Mucosa of descending colon (tissue), 3 donors: ENCODE data around the gene JAZF1. TPM values are rescaled to one million over a fixed set of nuclear protein-coding genes. Genes with fewer than 3 reads are reported as not detected.

Experiments used
- ATAC-seq: fragments of 200-7000 bp; cut with Tn5 transposase; one replicate; pipeline ENCODE4 v1.9.1; 2020; ENCODE audit warnings: mild to moderate bottlenecking, moderate library complexity
- DNase-seq, 3 donors: peaks; one replicate each; pipeline ENCODE4 v3.0.0-alpha.2; 2020
- H3K36me3 ChIP-seq: fragments of 200-600 bp; one replicate; pipeline ENCODE4 v1.8.0; 2021; ENCODE audit warnings: low read depth, mild to moderate bottlenecking
- H3K4me1 ChIP-seq: fragments of 200-600 bp; one replicate; pipeline ENCODE4 v1.8.0; 2021; ENCODE audit warnings: low read depth, mild to moderate bottlenecking
- H3K4me3 ChIP-seq: fragments of 200-600 bp; one replicate; pipeline ENCODE4 v1.8.0; 2021; ENCODE audit warnings: mild to moderate bottlenecking
- H3K9me3 ChIP-seq: fragments of 200-600 bp; one replicate; pipeline ENCODE4 v1.8.0; 2021; ENCODE audit warnings: mild to moderate bottlenecking
- intact Hi-C, 2 donors: fragments of 100-400 bp; cut with DNase I in 1 of 2; cut with micrococcal nuclease in 1 of 2; formaldehyde crosslinking; loops; one replicate each; pipeline versions ENCODE4 v1.11.0 to v1.11.1; 2022; cut with DNase I, micrococcal nuclease
- total RNA-seq, 3 donors: library from RNA; stranded (reverse); fragmentation: NEBNext Ultra II Directional in 2 of 3; extraction: Animal tissue kit (Norgen Biotek cat#: 25700) in 2 of 3; gene quantifications; one replicate each; pipeline versions ENCODE4 v1.2.1 to v1.2.4, GENCODE V29; 2021 to 2023
- TF ChIP-seq, protein P1 (sequence below): fragments of 200-600 bp; IDR thresholded peaks from one replicate; pipeline ENCODE4 v1.8.0; 2022; ENCODE audit warnings: antibody characterized with exemption, mild to moderate bottlenecking
- donor health status: DM: no; HTN: no; CAD: no; lungs with moderate emphysema.
- donor health status: DM: no; HTN: no; CAD: no.
- donor health status: DM: no; HTN: yes; CAD: no.

Gene JAZF1
- total RNA-seq, 3 donors from 2014 or later: 4.9 to 68.4 (median 6.4) TPM

DNA sequence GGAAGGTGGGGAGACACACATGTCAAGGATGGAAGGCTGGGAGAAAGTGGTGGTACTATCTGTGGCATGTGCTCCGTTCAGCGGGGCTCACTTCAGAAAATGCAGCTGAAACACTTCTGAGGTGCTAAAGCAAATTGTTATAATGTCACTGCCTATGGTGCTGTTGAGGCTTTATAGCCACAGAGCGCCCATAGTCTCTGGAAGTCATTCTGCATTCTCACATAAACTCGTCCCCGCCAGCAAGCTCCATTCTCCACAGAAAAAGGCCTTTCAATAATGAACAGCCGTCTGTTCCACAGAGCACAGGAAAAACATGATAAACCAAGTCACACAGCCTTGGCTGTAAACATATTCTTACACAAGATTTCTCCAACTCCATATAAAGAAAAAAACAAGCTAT lies 308.7 kb downstream of the JAZF1 start:
- H3K4me3 ChIP-seq: no peak overlapping the region
- ATAC-seq (no peak), DNase-seq (no peak)
- TF ChIP-seq, protein P1, sequence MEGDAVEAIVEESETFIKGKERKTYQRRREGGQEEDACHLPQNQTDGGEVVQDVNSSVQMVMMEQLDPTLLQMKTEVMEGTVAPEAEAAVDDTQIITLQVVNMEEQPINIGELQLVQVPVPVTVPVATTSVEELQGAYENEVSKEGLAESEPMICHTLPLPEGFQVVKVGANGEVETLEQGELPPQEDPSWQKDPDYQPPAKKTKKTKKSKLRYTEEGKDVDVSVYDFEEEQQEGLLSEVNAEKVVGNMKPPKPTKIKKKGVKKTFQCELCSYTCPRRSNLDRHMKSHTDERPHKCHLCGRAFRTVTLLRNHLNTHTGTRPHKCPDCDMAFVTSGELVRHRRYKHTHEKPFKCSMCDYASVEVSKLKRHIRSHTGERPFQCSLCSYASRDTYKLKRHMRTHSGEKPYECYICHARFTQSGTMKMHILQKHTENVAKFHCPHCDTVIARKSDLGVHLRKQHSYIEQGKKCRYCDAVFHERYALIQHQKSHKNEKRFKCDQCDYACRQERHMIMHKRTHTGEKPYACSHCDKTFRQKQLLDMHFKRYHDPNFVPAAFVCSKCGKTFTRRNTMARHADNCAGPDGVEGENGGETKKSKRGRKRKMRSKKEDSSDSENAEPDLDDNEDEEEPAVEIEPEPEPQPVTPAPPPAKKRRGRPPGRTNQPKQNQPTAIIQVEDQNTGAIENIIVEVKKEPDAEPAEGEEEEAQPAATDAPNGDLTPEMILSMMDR: no peak
- no peaks in the 10 kb centered on the region for H3K36me3 ChIP-seq
- intact Hi-C loops: no loop called here
- no peaks in the 10 kb centered on the region for H3K9me3 ChIP-seq
- H3K4me1 ChIP-seq: peaks cover 24% of the 10 kb centered on the region

DNA sequence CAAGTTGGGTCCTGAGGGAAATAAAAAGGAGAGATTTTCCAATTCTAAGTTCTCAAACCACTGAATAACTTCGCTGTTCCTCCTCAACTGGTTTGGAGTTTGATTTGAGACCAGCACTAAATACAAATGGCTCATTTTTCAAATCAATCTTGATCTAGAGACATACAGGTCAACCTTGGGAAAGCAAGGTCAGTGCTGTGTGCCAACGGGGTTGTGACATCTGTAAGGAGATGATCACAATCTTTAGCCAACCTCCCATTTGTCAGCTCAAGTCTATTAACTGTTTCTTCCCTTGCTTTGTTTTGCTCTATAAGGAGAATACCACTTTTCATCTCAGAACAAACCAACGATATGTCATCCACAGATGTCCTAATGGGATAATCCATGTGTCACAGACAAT lies 309.5 kb downstream of the JAZF1 start:
- Histone ChIP-seq H3K9me3 (no peaks in the 10 kb centered on the region), H3K36me3 (no peaks in the 10 kb centered on the region), H3K4me1 (peaks cover 24% of the 10 kb centered on the region), H3K4me3 (no peak overlapping the region)
- no peak for ATAC-seq
- TF ChIP-seq, protein P1: no peak
- no peak for DNase-seq
- intact Hi-C loops: no loop called here

DNA sequence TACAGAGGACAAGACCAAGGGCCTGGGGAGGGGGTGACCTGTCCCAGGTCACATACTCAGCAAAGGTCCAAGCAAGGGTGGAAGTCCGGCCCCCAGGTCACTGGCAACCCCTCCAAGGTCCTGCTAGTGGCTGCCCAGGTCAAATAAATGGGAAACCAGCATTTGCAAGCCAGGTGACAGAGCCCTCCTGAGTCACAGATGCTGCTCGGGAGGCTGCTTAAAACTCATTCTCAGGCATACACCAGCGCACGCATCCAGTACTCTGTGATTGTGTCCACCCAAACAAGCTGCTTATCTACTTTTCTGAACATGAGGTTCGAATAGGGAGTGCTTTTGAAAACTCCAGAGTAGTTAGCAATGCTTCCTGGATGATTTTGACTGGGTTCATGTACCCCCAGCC lies 310.0 kb downstream of the JAZF1 start:
- H3K36me3 ChIP-seq: no peaks in the 10 kb centered on the region
- TF ChIP-seq, protein P1: no peak
- DNase-seq: no peak
- no peak for ATAC-seq
- no peak overlapping the region for H3K4me3 ChIP-seq
- peaks cover 24% of the 10 kb centered on the region for H3K4me1 ChIP-seq
- intact Hi-C loops: no loop called here
- H3K9me3 ChIP-seq: no peaks in the 10 kb centered on the region

DNA sequence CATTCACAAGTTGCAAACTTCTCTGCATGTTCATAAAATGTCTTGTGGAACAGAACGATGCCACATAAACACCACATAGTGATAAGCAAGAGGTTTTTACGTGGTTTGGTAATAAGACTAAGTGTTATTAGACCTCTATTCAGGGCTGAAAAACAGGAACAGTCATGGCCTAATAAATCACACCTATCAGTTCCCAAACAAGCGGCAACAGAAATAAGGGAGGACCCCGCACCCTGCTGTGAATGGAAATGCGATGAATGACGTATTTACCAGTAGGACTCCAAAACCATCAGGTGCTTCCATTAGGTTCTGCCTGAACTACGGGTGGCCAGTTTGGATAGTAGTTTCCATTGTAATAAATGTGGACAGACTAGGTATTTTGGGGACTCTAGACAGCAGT lies 311.5 kb downstream of the JAZF1 start:
- no peak for ATAC-seq
- no peak for DNase-seq
- Histone ChIP-seq H3K36me3 (no peaks in the 10 kb centered on the region), H3K4me3 (no peak overlapping the region), H3K9me3 (no peaks in the 10 kb centered on the region), H3K4me1 (peaks cover 18% of the 10 kb centered on the region)
- intact Hi-C loops: no loop called here
- TF ChIP-seq, protein P1: no peak

DNA sequence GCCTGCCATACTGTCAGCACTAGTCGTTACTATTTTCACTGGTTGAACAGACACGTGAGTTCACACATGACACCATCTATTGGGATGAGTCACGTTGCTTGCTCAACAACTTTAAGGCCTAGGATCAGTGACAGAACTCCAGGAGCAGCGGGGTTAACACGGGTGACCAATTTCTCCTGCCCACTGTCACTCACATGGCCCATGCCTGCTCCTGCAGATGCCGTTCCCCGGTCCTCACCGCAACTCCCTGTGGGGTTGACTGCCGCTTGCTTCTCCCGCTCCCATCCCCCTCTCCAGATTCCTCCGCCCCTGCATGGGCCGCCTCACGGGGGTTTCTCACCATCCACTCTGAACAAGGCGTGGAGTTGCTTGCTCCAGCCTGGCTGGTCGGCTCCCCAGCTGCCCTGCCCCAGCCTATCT lies 312.5 kb downstream of the JAZF1 start:
- TF ChIP-seq, protein P1: no peak
- Histone ChIP-seq H3K9me3 (no peaks in the 10 kb centered on the region), H3K4me3 (no peak overlapping the region), H3K36me3 (no peaks in the 10 kb centered on the region), H3K4me1 (peaks cover 14% of the 10 kb centered on the region)
- no peak for DNase-seq
- intact Hi-C loops: no loop called here
- no peak for ATAC-seq
